ENCODE data around the gene C1QTNF12. TPM values are rescaled to one million over a fixed set of nuclear protein-coding genes. Genes with fewer than 3 reads are reported as not detected.

C1QTNF12 gene
- polyA plus RNA-seq, 3 donors: 1.1 TPM; not detected in 2

DNA sequence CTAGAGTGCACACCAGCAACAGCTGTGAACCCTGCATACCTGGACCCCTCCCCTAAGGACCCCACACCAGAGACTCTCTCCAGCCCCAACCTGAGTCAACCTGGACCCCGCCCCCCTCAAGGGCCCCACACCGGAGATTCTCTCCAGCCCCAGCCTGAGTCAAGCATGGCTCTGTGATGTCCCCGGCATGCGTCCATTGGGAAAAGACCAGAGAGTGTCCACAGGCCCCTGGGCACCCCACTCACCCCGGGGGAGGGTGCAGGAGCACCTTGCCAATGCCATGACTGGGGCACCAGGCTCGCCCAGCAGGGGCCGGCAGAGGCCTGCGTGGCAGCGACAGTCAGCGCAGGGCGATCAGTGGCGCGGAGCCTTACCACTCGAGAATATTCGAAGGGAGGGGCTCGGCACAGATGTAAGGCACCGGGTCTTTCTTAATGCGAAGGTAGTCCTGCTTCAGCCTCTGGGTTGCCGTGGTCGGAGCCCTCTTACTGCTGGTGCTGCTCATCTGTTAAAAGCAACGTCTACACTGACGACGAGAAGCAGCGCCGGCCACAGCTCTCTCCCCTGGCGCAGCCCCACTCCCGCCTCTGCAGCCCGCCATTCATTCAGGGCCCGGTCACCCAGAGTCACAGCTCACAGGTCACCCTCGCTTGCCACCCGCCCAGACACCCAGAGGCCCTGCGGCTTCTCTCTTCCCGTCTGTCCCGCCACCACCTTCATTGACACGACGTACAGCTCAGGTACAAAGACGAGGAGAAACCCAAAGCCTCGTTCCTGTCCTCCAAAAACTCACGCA is 21.2 kb upstream of the C1QTNF12 start:
- H3K36me3 Mint-ChIP-seq: peaks cover 49 to 75% of the 10 kb centered on the region in 2 donors
- Histone ChIP-seq H3K36me3 (replicated peaks in 1 of 2; ENCODE audit: control insufficient read depth in 1 of 2, insufficient read depth in 2 of 2, low read length in 2 of 2) (peaks cover 52 to 55% of the 10 kb centered on the region in 2 donors), H2AFZ (ENCODE audit: insufficient read depth, low read depth, low read length, poor library complexity, severe bottlenecking) (no peak overlapping the region), H3K9ac (ENCODE audit: insufficient read depth, low read length, poor library complexity, severe bottlenecking) (no peak overlapping the region), H3K9me3 (replicated peaks in 1 of 2; ENCODE audit: control insufficient read depth in 1 of 2, insufficient read depth in 1 of 2, low read length in 2 of 2) (no peaks in the 10 kb centered on the region), H3K4me1 (ENCODE audit: control insufficient read depth in 1 of 2, insufficient read depth in 2 of 2, low read length in 2 of 2) (peaks cover 17% of the 10 kb centered on the region in 2 donors), H4K20me1 (ENCODE audit: insufficient read depth, low read length) (peaks cover 92% of the 10 kb centered on the region), H3K4me2 (replicated peaks; ENCODE audit: extremely low read depth, low read length, poor library complexity, severe bottlenecking) (no peak overlapping the region), H3K4me3 (replicated peaks in 1 of 3; ENCODE audit: low read depth in 2 of 3, low read length in 3 of 3) (no peak overlapping the region), H3K27me3 (ENCODE audit: control insufficient read depth in 2 of 2, insufficient read depth in 2 of 2, low read length in 2 of 2) (no peaks in the 10 kb centered on the region), H3K27ac (ENCODE audit: low read depth in 1 of 2, low read length in 2 of 2) (no peak overlapping the region), H3K79me2 (ENCODE audit: insufficient read depth, low read length) (peaks cover 77% of the 10 kb centered on the region)
- peaks cover 30% of the 10 kb centered on the region for H3K4me1 Mint-ChIP-seq
- 98% methylated on average over 39 of the region's 39 CpGs for WGBS (ENCODE audit: insufficient coverage)
- H3K9me3 Mint-ChIP-seq: no peaks in the 10 kb centered on the region
- TF ChIP-seq, protein P1, sequence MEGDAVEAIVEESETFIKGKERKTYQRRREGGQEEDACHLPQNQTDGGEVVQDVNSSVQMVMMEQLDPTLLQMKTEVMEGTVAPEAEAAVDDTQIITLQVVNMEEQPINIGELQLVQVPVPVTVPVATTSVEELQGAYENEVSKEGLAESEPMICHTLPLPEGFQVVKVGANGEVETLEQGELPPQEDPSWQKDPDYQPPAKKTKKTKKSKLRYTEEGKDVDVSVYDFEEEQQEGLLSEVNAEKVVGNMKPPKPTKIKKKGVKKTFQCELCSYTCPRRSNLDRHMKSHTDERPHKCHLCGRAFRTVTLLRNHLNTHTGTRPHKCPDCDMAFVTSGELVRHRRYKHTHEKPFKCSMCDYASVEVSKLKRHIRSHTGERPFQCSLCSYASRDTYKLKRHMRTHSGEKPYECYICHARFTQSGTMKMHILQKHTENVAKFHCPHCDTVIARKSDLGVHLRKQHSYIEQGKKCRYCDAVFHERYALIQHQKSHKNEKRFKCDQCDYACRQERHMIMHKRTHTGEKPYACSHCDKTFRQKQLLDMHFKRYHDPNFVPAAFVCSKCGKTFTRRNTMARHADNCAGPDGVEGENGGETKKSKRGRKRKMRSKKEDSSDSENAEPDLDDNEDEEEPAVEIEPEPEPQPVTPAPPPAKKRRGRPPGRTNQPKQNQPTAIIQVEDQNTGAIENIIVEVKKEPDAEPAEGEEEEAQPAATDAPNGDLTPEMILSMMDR (IDR thresholded peaks at IDR 0.05): no peak
- no peak overlapping the region for H3K4me3 Mint-ChIP-seq
- peak overlapping the region in 1 of 7 donors; percentile 58 for H3K27ac Mint-ChIP-seq
- no peak for DNase-seq
- peaks cover 0 to 1% (median 0%) of the 10 kb centered on the region in 3 donors for H3K27me3 Mint-ChIP-seq (ENCODE audit: low read depth in 3 of 3)
- intact Hi-C loops (cut with micrococcal nuclease): no loop called here

DNA sequence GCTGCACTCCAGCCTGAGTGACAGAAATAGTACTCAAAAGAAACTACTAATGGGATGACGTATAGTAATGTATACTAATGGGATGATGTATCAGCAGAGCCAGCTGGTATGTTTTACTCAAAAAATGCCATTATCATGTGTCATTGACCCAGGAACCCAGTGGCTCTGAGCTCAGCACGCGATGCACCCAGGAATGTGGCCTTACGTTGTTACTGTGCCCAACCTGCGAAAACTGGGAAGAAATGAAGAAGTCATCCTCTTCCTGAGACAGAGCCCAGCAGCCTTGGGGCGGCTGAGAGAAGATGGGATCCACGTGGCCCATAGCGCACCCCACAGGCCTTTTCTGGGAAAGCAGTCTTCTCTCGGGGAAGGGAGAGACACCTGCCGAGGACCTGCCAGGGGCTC is 18.3 kb upstream of the C1QTNF12 start:
- Mint-ChIP-seq H3K27ac (no peak overlapping the region), H3K36me3 (peaks cover 51 to 81% of the 10 kb centered on the region in 2 donors), H3K27me3 (ENCODE audit: low read depth in 3 of 3) (no peaks in the 10 kb centered on the region), H3K4me1 (peaks cover 19% of the 10 kb centered on the region), H3K9me3 (no peaks in the 10 kb centered on the region), H3K4me3 (no peak overlapping the region)
- H3K27me3 ChIP-seq (ENCODE audit: control insufficient read depth in 2 of 2, insufficient read depth in 2 of 2, low read length in 2 of 2): no peaks in the 10 kb centered on the region
- no peak overlapping the region for H3K4me2 ChIP-seq (replicated peaks; ENCODE audit: extremely low read depth, low read length, poor library complexity, severe bottlenecking)
- no peak overlapping the region for H3K4me3 ChIP-seq (replicated peaks in 1 of 3; ENCODE audit: low read depth in 2 of 3, low read length in 3 of 3)
- TF ChIP-seq, protein P1 (IDR thresholded peaks at IDR 0.05): no peak
- intact Hi-C loops (cut with micrococcal nuclease): no loop called here
- H3K9ac ChIP-seq (ENCODE audit: insufficient read depth, low read length, poor library complexity, severe bottlenecking): no peak overlapping the region
- DNase-seq: no peak
- H4K20me1 ChIP-seq (ENCODE audit: insufficient read depth, low read length): peaks cover 91% of the 10 kb centered on the region
- 96% methylated on average over 9 of the region's 10 CpGs for WGBS (ENCODE audit: insufficient coverage)
- no peaks in the 10 kb centered on the region for H3K9me3 ChIP-seq (replicated peaks in 1 of 2; ENCODE audit: control insufficient read depth in 1 of 2, insufficient read depth in 1 of 2, low read length in 2 of 2)
- H2AFZ ChIP-seq (ENCODE audit: insufficient read depth, low read depth, low read length, poor library complexity, severe bottlenecking): no peak overlapping the region
- H3K79me2 ChIP-seq (ENCODE audit: insufficient read depth, low read length): peaks cover 52% of the 10 kb centered on the region
- H3K27ac ChIP-seq (ENCODE audit: low read depth in 1 of 2, low read length in 2 of 2): no peak overlapping the region
- H3K4me1 ChIP-seq (ENCODE audit: control insufficient read depth in 1 of 2, insufficient read depth in 2 of 2, low read length in 2 of 2): peaks cover 12 to 15% of the 10 kb centered on the region in 2 donors
- peaks cover 60 to 81% of the 10 kb centered on the region in 2 donors for H3K36me3 ChIP-seq (replicated peaks in 1 of 2; ENCODE audit: control insufficient read depth in 1 of 2, insufficient read depth in 2 of 2, low read length in 2 of 2)
